Tibial artery (tissue), 4 donors: ENCODE results near the gene HHATL.

Source experiments
- DNase-seq, 2 donors: peaks; one replicate each; pipeline ENCODE4 v3.0.0-alpha.2; 2019
- H3K27ac ChIP-seq, 2 donors: fragments of 200-600 bp; sonication (generic) in 1 of 2; 1 replicate in 1 of 2; 2 replicates in 1 of 2; pipeline ENCODE4 v1.5.1; 2018 to 2019; ENCODE audit warnings: mild to moderate bottlenecking in 1 of 2
- H3K27me3 ChIP-seq, 2 donors: fragments of 200-600 bp; sonication (generic) in 1 of 2; one replicate each; pipeline versions ENCODE4 v1.5.1 to v1.6.0; 2016 to 2019
- H3K36me3 ChIP-seq, 3 donors: fragments of 200-600 bp; sonication (generic) in 2 of 3; one replicate each; pipeline ENCODE4 v1.5.1; 2016 to 2019; ENCODE audit warnings: mild to moderate bottlenecking in 2 of 3
- H3K4me1 ChIP-seq, 4 donors: fragments of 200-600 bp; sonication (generic) in 2 of 4; 1 replicate in 3 of 4; 2 replicates in 1 of 4; pipeline ENCODE4 v1.5.1; 2016 to 2019
- H3K4me3 ChIP-seq, 2 donors: fragments of 200-600 bp; sonication (generic) in 1 of 2; 1 replicate in 1 of 2; 2 replicates in 1 of 2; pipeline ENCODE4 v1.5.1; 2018 to 2019; ENCODE audit warnings: mild to moderate bottlenecking in 2 of 2
- H3K9me3 ChIP-seq, 3 donors: fragments of 200-600 bp; sonication (generic) in 1 of 3; one replicate each; pipeline ENCODE4 v1.5.1; 2016 to 2019
- CTCF ChIP-seq, 2 experiments: fragments of 200-600 bp in 1 of 2; fragments of 450-650 bp in 1 of 2; IDR thresholded peaks; one replicate each; pipeline ENCODE4 v1.5.1; 2017 to 2019; ENCODE audit warnings: antibody characterized with exemption in 2 of 2, mild to moderate bottlenecking in 1 of 2, moderate library complexity in 1 of 2
- intact Hi-C: fragments of 100-400 bp; cut with DNase I; formaldehyde crosslinking; loops from one replicate; pipeline ENCODE4 v1.15.0; 2023; ENCODE audit warnings: low total_unique reads

The HHATL gene

GRCh38 chr3:42689421-42690014 lies 13.1 kb downstream of the HHATL start:
- peaks cover 0 to 19% (median 18%) of the 10 kb centered on the region in 4 donors for H3K4me1 ChIP-seq
- peak in 1 of 2 donors; percentile 31 for DNase-seq
- intact Hi-C loops = loop anchor here (10.0 kb wide), 1 partner anchor 415 kb away; the partner anchor contains the start of gene POMGNT2

GRCh38 chr3:42688487-42689420 lies 13.8 kb downstream of the HHATL start:
- DNase-seq = peak in 1 of 2 donors; percentile 53

More at GRCh38 chr3:42689421-42690014, 13.1 kb downstream of the HHATL start:
- TF ChIP-seq CTCF (IDR thresholded peaks at IDR 0.05) = no peak
- Histone ChIP-seq H3K36me3 (no peaks in the 10 kb centered on the region), H3K4me3 (no peak overlapping the region), H3K27ac (no peak overlapping the region), H3K9me3 (no peaks in the 10 kb centered on the region), H3K27me3 (peaks cover 0 to 3% of the 10 kb centered on the region in 2 donors)

GRCh38 chr3:42688016-42688415 lies 14.6 kb downstream of the HHATL start:
- H3K27me3 ChIP-seq = peaks cover 0 to 3% of the 10 kb centered on the region in 2 donors
- H3K9me3 ChIP-seq = no peaks in the 10 kb centered on the region
- no peak overlapping the region for H3K27ac ChIP-seq
- no peak for TF ChIP-seq CTCF (IDR thresholded peaks at IDR 0.05)
- no peak overlapping the region for H3K4me3 ChIP-seq
- H3K36me3 ChIP-seq = no peaks in the 10 kb centered on the region
- peaks cover 0 to 32% (median 29%) of the 10 kb centered on the region in 4 donors for H3K4me1 ChIP-seq
- intact Hi-C loops = no loop called here
- DNase-seq = peak in 1 of 2 donors; percentile 64

More at GRCh38 chr3:42688487-42689420, 13.8 kb downstream of the HHATL start:
- Histone ChIP-seq H3K4me1 (peaks cover 0 to 25% (median 22%) of the 10 kb centered on the region in 4 donors), H3K27ac (no peak overlapping the region), H3K27me3 (peaks cover 0 to 3% of the 10 kb centered on the region in 2 donors), H3K36me3 (no peaks in the 10 kb centered on the region), H3K9me3 (no peaks in the 10 kb centered on the region), H3K4me3 (no peak overlapping the region)
- intact Hi-C loops = no loop called here
- TF ChIP-seq CTCF (IDR thresholded peaks at IDR 0.05) = no peak

- peaks cover 0 to 3% of the 10 kb centered on the region in 2 donors for H3K27me3 ChIP-seq
- no peaks in the 10 kb centered on the region for H3K36me3 ChIP-seq
- peaks cover 0 to 34% (median 31%) of the 10 kb centered on the region in 4 donors for H3K4me1 ChIP-seq
- no peaks in the 10 kb centered on the region for H3K9me3 ChIP-seq
- peak in 1 of 2 donors; percentile 43 for DNase-seq
- TF ChIP-seq CTCF (IDR thresholded peaks at IDR 0.05) = no peak
- intact Hi-C loops = no loop called here
- no peak overlapping the region for H3K4me3 ChIP-seq
- no peak overlapping the region for H3K27ac ChIP-seq
Observed at GRCh38 chr3:42686832-42687650, 15.6 kb downstream of the HHATL start.
